Measurements from ENCODE around the gene WDFY2.

Gene WDFY2

GRCh38 chr13:51620165-51620983, 36.1 kb downstream of the WDFY2 start:
- TF ChIP-seq, protein P1, sequence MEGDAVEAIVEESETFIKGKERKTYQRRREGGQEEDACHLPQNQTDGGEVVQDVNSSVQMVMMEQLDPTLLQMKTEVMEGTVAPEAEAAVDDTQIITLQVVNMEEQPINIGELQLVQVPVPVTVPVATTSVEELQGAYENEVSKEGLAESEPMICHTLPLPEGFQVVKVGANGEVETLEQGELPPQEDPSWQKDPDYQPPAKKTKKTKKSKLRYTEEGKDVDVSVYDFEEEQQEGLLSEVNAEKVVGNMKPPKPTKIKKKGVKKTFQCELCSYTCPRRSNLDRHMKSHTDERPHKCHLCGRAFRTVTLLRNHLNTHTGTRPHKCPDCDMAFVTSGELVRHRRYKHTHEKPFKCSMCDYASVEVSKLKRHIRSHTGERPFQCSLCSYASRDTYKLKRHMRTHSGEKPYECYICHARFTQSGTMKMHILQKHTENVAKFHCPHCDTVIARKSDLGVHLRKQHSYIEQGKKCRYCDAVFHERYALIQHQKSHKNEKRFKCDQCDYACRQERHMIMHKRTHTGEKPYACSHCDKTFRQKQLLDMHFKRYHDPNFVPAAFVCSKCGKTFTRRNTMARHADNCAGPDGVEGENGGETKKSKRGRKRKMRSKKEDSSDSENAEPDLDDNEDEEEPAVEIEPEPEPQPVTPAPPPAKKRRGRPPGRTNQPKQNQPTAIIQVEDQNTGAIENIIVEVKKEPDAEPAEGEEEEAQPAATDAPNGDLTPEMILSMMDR (IDR thresholded peaks at IDR 0.05; ENCODE audit: low read depth, low read length): no peak
- in situ Hi-C loops (cut with HindIII; ENCODE audit: low sequenced_read_pairs): no loop called here
- no peak for DNase-seq (ENCODE audit: low read depth, low spot score)
- H3K4me3 ChIP-seq (ENCODE audit: low read depth, low read length): no peak overlapping the region

GRCh38 chr13:51621602-51622001, 37.3 kb downstream of the WDFY2 start:
- no peak for DNase-seq (ENCODE audit: low read depth, low spot score)
- TF ChIP-seq, protein P1 (IDR thresholded peaks at IDR 0.05; ENCODE audit: low read depth, low read length): no peak
- no peak overlapping the region for H3K4me3 ChIP-seq (ENCODE audit: low read depth, low read length)
- in situ Hi-C loops (cut with HindIII; ENCODE audit: low sequenced_read_pairs): no loop called here

DNA sequence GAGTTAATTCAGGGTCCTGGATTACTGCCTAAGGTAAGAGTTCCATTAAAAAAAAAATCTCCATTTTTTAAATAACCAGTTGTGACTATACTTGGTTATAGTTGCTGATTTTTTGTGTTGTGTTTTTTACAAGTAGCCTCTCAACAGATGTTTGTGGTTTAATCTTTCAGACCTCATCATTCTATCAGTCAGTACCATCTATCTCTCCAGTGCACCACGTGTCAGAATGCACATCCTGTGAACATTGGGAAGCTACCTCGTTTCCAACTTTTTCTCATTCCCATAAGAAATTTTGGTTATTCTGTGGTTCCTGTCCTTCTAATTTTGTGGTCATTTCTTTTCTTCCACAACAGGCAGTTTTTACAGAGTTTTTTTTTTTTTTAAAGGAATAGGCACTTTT, 39.2 kb downstream of the WDFY2 start:
- no peak for DNase-seq (ENCODE audit: low read depth, low spot score)
- in situ Hi-C loops (cut with HindIII; ENCODE audit: low sequenced_read_pairs): no loop called here
- no peak overlapping the region for H3K4me3 ChIP-seq (ENCODE audit: low read depth, low read length)
- TF ChIP-seq, protein P1 (IDR thresholded peaks at IDR 0.05; ENCODE audit: low read depth, low read length): no peak

DNA sequence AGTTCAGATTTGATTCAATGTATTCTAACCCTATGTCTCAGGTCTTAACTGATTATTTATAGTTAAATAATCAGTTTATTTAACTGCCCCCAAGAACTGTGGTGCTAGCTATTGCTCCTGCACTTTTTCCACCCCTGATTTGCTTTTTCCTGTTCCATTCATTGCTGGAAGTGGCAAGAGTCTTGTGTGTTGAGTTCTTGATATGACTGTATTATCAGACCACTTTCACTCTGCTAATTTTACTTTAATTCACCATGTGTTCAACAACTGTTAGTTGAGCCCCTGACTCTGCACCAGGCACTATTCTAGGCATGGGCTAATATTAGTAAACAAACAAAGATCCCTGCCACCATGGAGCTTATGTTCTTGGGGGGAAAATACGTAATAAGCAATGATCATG, 39.9 kb downstream of the WDFY2 start:
- in situ Hi-C loops (cut with HindIII; ENCODE audit: low sequenced_read_pairs): no loop called here
- DNase-seq (ENCODE audit: low read depth, low spot score): no peak
- H3K4me3 ChIP-seq (ENCODE audit: low read depth, low read length): no peak overlapping the region
- TF ChIP-seq, protein P1 (IDR thresholded peaks at IDR 0.05; ENCODE audit: low read depth, low read length): no peak

- no peak overlapping the region for H3K4me3 ChIP-seq (ENCODE audit: low read depth, low read length)
- no peak for DNase-seq (ENCODE audit: low read depth, low spot score)
- in situ Hi-C loops (cut with HindIII; ENCODE audit: low sequenced_read_pairs): no loop called here
- TF ChIP-seq, protein P1 (IDR thresholded peaks at IDR 0.05; ENCODE audit: low read depth, low read length): no peak
These were observed 40.6 kb downstream of the WDFY2 start for GRCh38 chr13:51624695-51625345.

GRCh38 chr13:51625555-51626345, 41.5 kb downstream of the WDFY2 start:
- DNase-seq (ENCODE audit: low read depth, low spot score): peak; percentile 56
- in situ Hi-C loops (cut with HindIII; ENCODE audit: low sequenced_read_pairs): no loop called here
- TF ChIP-seq, protein P1 (IDR thresholded peaks at IDR 0.05; ENCODE audit: low read depth, low read length): no peak
- H3K4me3 ChIP-seq (ENCODE audit: low read depth, low read length): no peak overlapping the region
